Measurements from ENCODE around the gene RIMS4.

- TF ChIP-seq CTCF (IDR thresholded peaks at IDR 0.05; ENCODE audit: insufficient read depth, low read length) (no peak), POLR2AphosphoS5 (IDR thresholded peaks at IDR 0.05; ENCODE audit: low read depth) (no peak), REST (IDR thresholded peaks at IDR 0.05; ENCODE audit: insufficient replicate concordance, low read depth) (no peak)
These were observed 40.5 kb upstream of the RIMS4 start for GRCh38 chr20:44850837-44851236.

Measured in HL-60 (cell line).